ENCODE results near the gene IFNL1. TPM values are rescaled to one million over a fixed set of nuclear protein-coding genes. Genes with fewer than 3 reads are reported as not detected.

The IFNL1 gene
- total RNA-seq, result not detected

GRCh38 chr19:39296055-39296645 is at the start of gene IFNL1:
Gene IFNL1 (plus strand): TSS chr19:39296407. CDS start chr19:39296422, 15 bp downstream.
- Histone ChIP-seq H3K27me3 (peaks cover 13% of the 10 kb centered on the region), H3K36me3 (no peaks in the 10 kb centered on the region), H3K4me1 (no peaks in the 10 kb centered on the region), H3K4me3 (no peak within 1 kb of the TSS), H3K9me3 (no peaks in the 10 kb centered on the region), H3K27ac (no peak within 1 kb of the TSS)
- no peak for DNase-seq
- in situ Hi-C loops (cut with MboI; ENCODE audit: low pct_ligation_motif_present in 1 of 4, low pct_unique_long_range_greater_than_20kb in 1 of 4, low sequenced_read_pairs in 3 of 4) (no loop called here), intact Hi-C loops (cut with DNase I; ENCODE audit: low total_unique reads) (no loop called here)
- WGBS, 2 donors (ENCODE audit: low coverage in 1 of 2), result 73% methylated on average over 11 of the region's 11 CpGs; no CpG with 5 or more reads in 1 of the 2 donors
- TF ChIP-seq EP300 (IDR thresholded peaks at IDR 0.05; ENCODE audit: low read depth), result no peak
- no peak for TF ChIP-seq POLR2AphosphoS5 (IDR thresholded peaks at IDR 0.05)
- TF ChIP-seq CTCF (IDR thresholded peaks at IDR 0.05), result no peak
- no peak for TF ChIP-seq POLR2A (IDR thresholded peaks at IDR 0.05)

GRCh38 chr19:39246951-39247669 is 49.1 kb upstream of the IFNL1 start:
- intact Hi-C loops (cut with DNase I; ENCODE audit: low total_unique reads), result no loop called here
- H3K4me3 ChIP-seq, result no peak overlapping the region

GRCh38 chr19:39247701-39248664 is 48.2 kb upstream of the IFNL1 start:
- intact Hi-C loops (cut with DNase I; ENCODE audit: low total_unique reads), result no loop called here
- in situ Hi-C loops (cut with MboI; ENCODE audit: low pct_ligation_motif_present in 1 of 4, low pct_unique_long_range_greater_than_20kb in 1 of 4, low sequenced_read_pairs in 3 of 4), result no loop called here
- no peaks in the 10 kb centered on the region for H3K9me3 ChIP-seq
- H3K27ac ChIP-seq, result no peak overlapping the region
- no peak for DNase-seq
- H3K4me3 ChIP-seq, result peak overlapping the region in 1 of 4 donors; percentile 15
- peaks cover 0 to 10% (median 9%) of the 10 kb centered on the region in 4 donors for H3K4me1 ChIP-seq
- peaks cover 51% of the 10 kb centered on the region for H3K27me3 ChIP-seq
- no peaks in the 10 kb centered on the region for H3K36me3 ChIP-seq
- TF ChIP-seq POLR2A (IDR thresholded peaks at IDR 0.05) (no peak), CTCF (IDR thresholded peaks at IDR 0.05) (no peak), EP300 (IDR thresholded peaks at IDR 0.05; ENCODE audit: low read depth) (no peak), POLR2AphosphoS5 (IDR thresholded peaks at IDR 0.05) (no peak)
- 51% methylated on average over 52 of the region's 92 CpGs; no CpG with 5 or more reads in 1 of the 2 donors for WGBS, 2 donors (ENCODE audit: low coverage in 1 of 2)

More at GRCh38 chr19:39246951-39247669, 49.1 kb upstream of the IFNL1 start:
- in situ Hi-C loops (cut with MboI; ENCODE audit: low pct_ligation_motif_present in 1 of 4, low pct_unique_long_range_greater_than_20kb in 1 of 4, low sequenced_read_pairs in 3 of 4), result no loop called here
- H3K9me3 ChIP-seq, result no peaks in the 10 kb centered on the region
- H3K27ac ChIP-seq, result no peak overlapping the region
- TF ChIP-seq CTCF (IDR thresholded peaks at IDR 0.05) (no peak), POLR2A (IDR thresholded peaks at IDR 0.05) (no peak), EP300 (IDR thresholded peaks at IDR 0.05; ENCODE audit: low read depth) (no peak), POLR2AphosphoS5 (IDR thresholded peaks at IDR 0.05) (no peak)
- no peaks in the 10 kb centered on the region for H3K36me3 ChIP-seq
- peaks cover 0 to 10% (median 9%) of the 10 kb centered on the region in 4 donors for H3K4me1 ChIP-seq
- DNase-seq, result peak; percentile 16
- WGBS, 2 donors (ENCODE audit: low coverage in 1 of 2), result 39% methylated on average over 21 of the region's 42 CpGs; no CpG with 5 or more reads in 1 of the 2 donors
- H3K27me3 ChIP-seq, result peaks cover 51% of the 10 kb centered on the region

- WGBS, 2 donors (ENCODE audit: low coverage in 1 of 2), result 73% methylated on average over 2 to 8 of the region's 13 CpGs
- in situ Hi-C loops (cut with MboI; ENCODE audit: low pct_ligation_motif_present in 1 of 4, low pct_unique_long_range_greater_than_20kb in 1 of 4, low sequenced_read_pairs in 3 of 4), result no loop called here
Observed at GRCh38 chr19:39248806-39249205, 47.4 kb upstream of the IFNL1 start, which contains the start of gene IFNL4. Gene IFNL4 (minus strand): TSS chr19:39248856.

More at GRCh38 chr19:39248806-39249205, 47.4 kb upstream of the IFNL1 start, which contains the start of gene IFNL4:
- no peaks in the 10 kb centered on the region for H3K36me3 ChIP-seq
- peaks cover 49% of the 10 kb centered on the region for H3K27me3 ChIP-seq
- no peaks in the 10 kb centered on the region for H3K9me3 ChIP-seq
- no peak for TF ChIP-seq POLR2AphosphoS5 (IDR thresholded peaks at IDR 0.05)
- H3K4me3 ChIP-seq, result peak within 1 kb of the TSS in 1 of 4 donors; percentile 15
- H3K4me1 ChIP-seq, result peaks cover 0 to 10% (median 9%) of the 10 kb centered on the region in 4 donors
- no peak within 1 kb of the TSS for H3K27ac ChIP-seq
- intact Hi-C loops (cut with DNase I; ENCODE audit: low total_unique reads), result no loop called here
- DNase-seq, result no peak

Measured in transverse colon (tissue), 4 donors.